GM19372 (cell line): Measurements from ENCODE around the gene COBL.

Experiments used
- ATAC-seq: cut with Tn5 transposase; IDR thresholded peaks from one replicate; pipeline ENCODE4 v1.9.1; 2021; ENCODE audit warnings: mild to moderate bottlenecking, low read depth, moderate library complexity; ENCODE audit not compliant: unreplicated experiment

COBL gene

DNA sequence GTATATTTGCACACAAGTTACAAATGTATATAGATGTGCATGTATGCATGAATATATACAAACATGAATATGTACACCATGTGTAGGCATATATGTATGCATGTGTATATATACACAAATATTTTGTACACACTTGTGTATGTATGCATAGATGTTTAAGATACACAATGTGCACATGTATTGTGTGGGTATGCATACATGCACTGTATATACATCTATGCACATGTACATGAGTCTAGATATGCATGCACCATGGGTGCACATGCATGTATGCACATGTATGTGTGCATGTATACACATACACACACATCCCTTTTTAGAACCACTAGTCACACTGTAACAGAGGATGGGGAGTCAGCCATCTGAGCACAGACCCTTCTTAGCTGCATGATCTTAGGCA is 249.4 kb downstream of the COBL start:
- ATAC-seq, result no peak

DNA sequence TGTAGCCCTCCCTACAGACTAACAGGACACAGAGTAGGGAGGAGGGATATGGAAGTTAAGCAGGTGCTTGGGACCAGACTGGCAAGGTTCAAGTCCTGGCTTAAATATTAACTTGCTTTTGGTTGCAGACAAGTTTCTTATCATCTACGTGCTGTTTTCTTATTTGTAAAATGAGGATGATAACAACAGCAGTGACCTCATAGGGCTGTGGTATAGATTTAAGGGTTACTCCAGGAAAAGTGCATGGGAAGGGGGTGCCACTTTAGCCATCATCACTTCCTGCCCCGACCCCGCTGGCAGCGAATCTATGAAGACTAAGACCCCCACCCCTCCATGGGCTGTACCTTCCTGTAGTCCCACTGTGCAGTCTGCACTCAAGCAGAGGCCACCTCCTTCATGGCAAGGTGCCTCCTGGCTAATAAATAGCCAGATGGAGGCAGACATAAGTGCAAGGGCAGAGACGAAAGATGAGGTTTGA is 250.2 kb downstream of the COBL start:
- no peak for ATAC-seq

DNA sequence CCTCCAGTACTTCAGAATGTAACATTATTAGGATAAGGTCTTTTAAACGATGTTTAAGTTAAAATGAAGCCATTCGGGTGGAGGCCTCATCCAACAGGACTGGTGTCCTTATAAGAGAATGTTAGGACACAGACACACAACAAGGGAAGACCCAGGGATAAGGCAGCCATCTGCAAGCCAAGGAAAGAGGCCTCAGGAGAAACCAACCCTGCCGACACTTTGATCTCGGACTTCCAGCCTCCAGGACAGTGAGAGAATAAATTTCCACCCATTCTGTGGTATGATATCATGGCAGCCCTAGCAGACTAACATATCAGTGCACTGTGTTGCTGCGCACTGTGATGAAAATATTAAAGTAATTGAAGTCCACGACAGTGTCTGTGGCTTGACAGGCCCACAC is 250.8 kb downstream of the COBL start:
- ATAC-seq, result no peak

DNA sequence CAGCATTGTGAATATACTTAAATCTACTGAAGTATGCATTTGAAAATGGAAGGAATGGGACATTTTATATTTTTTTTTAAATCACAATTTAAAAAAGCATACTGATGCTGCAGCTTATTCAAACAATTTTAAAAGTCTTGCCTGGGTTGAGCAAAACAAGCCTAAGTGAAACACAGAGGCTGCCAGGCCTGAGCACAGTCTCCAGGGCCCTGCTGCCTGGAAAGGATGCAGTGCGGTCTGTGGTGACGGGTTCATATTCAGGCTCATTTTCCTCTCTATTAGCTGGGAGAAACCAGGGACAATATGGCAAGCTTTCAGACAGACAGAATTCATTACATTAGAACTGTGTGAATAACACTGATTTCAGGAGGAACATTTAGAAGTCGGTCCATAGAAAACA is 251.9 kb downstream of the COBL start:
- ATAC-seq, result no peak

DNA sequence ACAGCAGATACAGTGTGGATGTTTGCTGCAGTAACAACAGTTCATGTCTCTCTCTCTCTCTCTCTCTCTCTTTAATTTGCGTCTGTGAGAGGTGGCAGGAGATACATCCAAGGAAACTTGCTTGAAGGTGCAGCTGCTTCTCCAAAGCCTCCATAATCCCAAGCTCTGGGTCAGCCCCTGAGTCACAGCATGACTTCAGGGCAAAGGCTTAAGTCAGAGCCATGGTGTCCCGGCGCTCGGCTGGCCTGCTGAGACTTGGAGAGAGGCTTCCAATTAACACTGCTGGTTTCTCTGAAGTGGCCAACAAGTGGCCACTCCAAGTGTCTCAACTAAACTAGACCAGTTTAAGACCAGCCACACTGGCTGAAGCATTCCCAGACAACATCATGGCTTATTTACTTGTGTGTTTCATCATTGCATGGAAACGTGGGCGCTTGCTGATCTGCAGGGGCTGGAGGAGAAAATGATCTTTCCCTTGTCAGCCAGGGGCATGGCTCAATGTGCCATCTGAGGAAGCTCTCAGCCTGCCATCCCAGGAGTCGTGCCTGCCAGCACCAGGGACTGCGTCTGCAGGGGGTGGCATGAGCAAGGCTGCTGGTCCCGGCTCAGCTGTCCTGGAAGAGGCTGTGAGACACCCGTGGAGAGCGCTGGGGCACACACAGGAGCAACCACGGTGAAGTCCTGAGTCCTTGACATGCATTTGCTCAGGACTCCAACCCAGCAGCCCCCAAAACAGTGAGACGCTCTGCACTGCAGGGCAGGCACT is 254.2 kb downstream of the COBL start:
- ATAC-seq, result no peak

DNA sequence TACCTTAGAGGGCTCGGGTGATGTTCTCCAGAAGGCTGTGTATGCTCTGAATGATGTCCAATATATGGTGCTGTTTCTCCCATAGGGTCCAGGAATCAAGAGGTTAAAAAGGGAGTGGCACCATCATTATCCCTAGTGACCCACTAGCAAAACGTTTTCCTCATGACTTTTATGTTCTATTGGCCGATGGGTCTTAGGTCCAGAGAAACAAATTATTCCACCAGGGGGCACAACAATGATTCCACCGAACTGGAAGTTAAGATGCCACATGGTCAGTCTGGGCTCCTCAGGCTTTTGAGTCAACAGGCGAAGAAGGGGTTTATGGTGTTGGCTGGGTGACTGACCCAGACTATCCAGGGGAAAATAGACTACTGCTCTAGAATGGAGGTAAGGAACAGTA is 256.1 kb downstream of the COBL start:
- ATAC-seq, result no peak

DNA sequence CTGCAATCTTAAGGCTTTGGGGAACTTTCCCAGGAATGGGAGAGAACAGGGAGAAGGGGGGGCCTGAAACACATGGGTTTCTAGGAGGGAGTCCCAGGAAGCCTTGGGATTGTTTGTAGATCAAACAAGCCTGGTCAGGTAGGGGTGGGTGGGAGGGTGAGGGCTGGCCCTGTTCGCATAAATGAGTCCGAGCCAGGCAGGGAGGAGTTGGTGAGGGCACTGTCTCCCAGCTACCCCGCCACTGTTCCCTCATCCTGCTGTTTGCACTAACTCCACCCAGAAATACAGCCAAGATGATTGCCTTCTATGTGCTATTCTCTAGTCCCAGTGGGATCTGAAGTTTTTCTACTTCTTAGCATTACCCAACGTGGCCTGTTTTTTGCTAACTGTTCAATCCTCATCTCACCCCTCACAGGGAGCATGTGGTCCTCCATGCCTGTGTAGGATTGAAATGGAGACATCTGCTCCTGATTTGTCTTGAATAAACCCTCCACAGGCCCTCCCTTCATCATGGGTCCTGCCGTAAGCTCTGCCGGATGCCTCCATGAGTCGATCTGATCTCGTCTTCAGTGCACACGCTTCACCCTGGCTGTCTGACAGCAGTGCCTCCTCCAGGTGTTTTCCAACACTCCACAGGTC is 257.0 kb downstream of the COBL start:
- ATAC-seq, result no peak

DNA sequence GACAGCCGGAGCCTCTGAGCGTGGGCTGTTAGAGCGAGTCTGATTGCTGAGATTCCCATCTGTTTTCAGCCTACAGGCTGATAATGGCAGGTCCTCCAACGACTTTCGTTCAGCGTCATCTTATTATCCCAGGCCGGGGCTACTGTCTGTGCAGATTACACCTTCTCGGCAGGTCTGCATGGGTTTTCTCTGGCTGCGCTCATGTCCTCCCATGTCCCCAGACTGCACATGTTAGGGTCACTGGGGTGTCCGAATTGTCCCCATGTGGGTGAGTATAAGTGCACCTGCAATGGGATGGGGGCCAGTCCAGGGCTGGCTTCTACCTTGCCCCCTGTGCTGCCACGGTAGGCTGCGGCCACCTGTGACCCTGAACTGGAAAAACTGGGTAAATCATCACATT is 257.8 kb downstream of the COBL start:
- no peak for ATAC-seq

DNA sequence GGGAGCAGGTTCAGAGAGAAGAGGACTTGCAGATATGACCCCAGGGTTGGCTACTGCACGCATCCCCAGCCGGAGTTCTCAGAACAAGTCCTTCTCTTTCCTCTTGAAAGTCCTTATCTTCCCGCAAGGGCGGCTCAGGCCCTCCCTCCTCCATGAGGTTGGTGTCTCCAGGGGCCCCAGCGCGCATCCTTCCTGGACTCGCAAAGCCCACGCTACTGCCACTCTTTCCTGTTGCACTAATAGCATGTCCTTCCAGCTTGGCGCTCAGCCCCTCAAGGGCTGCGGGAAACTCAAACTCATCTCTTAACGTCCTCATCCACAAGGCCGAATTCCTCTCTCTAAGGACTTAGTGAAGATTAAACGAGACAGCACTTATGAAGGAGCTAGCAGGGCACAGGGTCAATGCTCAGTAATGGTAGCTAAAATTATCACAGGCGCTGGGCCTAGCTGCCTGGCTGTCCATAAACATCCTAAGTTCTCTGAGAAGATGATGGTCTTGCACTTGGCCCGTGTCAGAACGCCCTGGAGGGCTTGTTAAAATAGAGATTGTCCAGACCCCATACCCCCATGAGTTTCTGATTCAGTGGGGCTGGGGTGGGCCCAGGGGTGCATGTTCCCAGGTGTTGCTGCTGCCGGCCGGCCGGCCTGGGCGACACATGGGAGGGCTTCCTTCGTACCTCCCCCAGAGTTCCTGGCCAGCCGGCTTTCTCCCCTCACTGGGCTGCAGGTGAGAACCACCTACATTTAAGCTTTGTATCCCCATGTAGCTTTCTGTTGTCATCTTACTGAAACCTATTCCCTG is 261.4 kb downstream of the COBL start:
- ATAC-seq, result no peak

DNA sequence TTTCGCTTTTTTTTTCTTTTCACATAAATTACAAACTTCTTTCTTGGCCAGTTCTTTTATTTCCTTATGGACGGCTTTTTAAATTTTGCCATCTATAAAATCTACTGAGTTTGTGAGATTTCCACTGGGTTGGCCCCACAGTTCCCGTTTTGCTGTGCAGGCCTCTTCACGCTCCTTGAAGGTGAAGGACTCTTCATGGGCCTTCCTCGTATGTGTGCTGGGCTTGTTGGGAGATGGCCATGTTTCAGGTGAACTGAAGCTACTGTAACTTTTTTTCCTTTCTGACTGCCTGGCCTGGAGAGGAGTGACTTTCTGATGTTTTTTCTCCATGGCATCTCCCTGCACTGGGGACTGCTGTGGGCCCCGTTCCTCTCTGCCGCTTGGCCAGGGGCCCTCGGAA is 262.4 kb downstream of the COBL start:
- no peak for ATAC-seq

DNA sequence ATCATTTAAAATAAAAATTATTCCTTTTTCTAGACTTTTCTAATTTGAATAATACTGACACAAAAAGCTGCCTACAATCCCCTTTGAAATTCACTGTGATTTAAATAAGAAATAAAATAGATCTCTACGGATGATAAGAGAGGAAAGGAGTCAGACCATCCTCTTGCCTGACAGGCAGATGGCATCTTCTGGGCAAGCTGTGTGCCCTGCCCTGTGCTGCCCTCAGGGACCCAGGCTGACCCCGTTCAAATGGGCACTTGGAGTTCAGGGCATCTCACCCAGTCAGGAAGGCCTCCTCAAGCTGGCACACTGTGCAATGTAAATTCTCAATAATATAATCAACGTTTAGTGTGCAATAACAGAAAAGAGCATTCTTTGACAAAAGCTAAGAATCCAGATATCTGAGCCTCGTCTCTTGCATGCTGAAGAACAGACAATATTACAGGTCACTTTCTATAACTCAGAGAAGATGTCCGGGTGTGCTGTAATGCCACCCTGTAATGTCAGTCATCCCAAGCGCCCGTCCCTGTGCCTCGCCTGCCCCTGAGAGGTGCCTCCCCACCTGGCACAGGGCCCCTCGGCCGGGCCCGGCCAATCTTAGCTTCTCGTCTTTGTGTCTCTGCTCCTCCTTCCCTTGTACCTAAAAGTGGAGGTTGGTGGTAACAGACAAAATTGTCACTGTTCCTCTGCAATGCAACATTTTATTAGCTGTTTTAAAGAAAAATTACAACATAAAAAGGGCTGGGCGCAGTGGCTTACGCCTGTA is 263.3 kb downstream of the COBL start:
- no peak for ATAC-seq

DNA sequence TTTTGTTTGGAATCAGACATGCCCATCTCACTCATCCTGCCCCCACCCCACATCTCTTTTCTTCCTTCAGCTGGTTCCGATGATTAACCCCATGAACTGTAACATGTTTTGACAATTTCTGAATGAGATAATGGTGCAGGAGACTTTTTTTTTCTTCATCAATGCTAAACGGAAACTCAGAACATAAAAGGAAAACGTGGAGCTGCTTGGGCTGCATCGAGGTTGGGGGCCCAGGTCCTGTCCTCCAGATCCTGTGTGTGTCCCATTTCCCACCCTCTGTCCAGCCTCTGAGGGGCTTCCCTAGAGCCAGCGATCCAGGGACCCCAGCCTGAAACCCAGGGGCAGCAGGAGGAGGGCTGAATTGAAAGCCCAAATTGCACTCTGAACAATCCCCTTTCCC is 270.1 kb downstream of the COBL start:
- no peak for ATAC-seq

DNA sequence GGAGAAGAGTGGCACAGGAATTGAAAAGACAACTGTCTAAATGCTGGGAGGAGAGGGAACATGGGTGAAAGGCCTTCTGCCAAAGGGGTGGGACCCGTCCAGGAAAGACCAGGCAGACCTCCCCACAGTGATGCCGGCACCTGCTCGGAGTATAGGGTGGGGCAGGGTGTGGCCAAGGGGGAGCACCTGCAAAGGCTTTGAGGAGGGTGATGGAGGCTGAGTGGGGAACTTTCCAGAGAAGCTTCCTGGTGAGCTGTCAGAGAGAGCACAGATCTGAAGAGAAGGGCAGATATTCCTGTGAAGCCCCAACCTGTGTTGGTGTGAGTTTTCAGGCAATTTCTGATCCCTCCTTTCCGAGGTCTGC is 270.5 kb downstream of the COBL start:
- ATAC-seq, result no peak

DNA sequence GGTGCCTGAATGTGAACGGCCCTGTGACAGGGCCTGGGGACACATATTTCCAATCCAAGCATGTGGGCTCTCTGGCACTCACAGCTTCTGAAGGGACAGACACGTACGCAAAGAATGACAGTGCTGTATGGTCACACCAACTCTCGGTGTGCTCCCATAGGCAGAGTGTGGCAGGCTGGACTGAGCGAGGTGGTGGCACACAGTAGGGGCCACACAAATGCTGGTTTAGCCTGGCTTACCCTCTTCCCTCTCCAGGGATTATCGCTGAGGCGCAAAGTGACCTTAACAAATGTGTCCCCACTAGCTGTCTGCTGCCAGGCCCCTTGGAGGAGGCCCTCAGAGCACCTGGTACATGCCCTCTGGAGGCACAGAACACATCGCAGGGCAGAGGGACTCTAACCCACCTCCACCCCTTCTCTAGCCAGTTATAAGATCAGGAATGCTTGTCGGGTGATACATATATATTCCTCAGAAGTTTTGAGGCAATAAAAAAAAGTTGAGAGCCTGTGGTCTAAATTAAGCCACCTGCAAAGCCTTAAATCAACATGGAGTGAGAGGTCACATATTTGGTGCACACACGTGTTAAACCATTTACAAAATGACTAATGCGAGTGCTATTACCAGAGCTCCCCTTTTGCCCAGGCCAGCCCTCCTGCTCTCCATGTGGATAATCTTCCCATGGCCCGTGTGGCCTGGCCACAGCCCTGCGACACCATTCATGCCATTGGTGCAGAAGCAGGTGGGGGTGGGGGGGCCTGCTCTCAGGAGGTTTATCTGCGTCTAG is 271.1 kb downstream of the COBL start:
- ATAC-seq, result no peak

DNA sequence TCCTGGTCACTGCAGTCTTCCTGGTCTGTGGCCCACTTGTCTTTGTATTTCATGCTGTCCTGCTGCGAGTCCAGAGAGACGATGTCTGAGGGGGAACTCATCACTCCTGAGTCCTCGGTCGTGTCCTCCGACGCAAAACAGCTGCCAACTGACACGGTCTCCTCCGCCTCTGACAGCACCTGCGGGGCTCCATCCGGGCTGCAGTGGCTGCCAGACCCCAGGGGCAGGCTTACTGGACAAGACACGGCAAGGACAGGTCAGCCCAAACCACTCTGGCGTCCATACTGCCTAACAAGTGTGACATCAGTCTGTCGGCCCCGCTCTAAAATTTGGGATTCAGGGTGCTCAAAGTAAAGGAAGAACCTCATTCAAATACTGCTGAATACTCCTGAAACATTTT is 273.1 kb downstream of the COBL start:
- ATAC-seq, result no peak

DNA sequence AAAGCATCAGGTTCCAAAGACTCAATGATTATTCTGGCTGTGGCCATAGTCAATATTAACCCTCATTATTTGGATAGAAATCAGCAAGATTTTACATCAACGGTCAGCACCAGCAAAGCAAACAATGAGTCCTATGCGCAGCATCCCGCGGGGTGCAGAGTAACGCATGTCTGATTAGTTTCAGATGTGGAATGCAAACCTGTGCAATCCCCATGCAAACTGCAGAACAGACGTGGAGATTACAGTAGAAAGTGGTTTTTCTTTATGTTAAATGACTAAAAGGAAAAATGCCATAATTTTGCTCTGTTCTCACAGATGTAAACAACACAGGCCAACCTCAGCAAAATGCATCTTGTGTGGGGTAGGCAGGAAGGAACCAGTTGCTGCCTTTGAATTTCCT is 275.8 kb downstream of the COBL start:
- ATAC-seq, result no peak

DNA sequence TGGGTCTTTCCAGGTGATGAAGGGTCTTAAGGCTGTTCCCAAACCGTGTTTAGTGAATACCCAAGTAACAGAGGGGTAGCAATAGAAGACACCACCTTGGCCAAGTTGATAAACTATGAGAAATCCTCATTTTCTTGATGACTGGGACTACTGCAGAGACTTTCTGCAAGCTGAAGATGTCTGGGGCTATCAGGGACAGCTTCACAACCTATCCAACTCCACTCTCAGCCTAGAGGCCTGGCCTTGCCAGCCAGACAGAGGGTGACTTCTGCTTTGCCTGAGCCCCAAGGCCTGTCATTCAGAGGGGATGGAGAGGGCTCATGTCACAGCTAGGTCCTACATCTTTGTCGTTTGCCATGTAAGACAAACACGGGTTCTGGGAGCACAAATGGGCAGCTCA is 278.0 kb downstream of the COBL start:
- no peak for ATAC-seq

DNA sequence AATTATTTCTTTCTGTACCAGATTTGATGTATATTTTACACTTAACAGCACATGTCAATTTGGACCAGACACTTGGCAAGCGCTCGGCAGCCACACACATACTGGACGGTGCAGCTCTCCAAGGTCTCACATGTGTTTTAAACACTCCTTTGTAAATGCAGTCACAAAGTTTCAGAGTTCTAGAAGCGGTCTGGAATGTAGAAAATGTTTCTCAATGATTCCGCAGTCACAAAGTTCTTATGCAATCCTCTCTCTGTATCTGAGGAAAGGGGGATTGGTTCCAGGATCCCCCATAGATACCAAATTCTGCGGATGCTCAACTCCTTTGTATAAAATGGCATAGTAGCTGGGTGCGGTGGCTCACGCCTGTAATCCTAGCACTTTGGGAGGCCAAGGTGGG is 280.9 kb downstream of the COBL start:
- ATAC-seq, result no peak

DNA sequence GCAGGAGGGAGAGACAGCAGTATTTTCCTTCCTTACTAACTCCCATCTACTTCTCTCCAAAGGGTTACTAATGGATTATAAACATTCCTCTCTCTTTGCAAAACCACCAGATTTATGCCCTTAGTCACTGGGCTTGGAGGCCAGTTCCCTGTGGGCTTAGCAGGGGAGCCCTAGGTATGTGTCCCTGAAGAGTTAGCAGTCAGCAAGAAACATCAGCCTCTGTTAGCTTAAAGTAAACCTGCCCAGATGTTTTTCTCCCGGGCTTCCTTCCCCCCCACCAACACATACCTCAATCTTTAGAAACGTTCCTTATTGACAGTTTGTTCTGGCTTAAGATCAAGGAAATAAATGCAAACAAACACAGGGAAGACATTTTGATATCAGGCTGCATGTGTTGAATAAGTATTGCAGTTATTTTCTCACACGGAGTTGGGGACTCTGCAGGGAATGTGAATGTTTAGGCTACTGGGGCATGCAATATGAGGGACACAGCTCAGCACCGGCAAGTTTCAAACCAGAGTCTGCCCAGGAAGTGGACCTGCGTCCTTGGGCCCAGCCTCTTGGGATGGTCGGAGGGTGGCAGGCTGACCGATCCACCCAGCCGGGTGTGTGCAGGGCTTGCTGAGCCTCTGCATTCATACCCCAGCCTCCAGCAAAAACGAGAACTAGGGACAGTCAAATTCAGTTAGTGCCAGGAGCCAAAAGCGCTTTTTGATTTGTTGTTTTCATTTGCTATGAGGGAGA is 281.9 kb downstream of the COBL start:
- no peak for ATAC-seq
